ENCODE measurements around the gene SNX2. TPM values are rescaled to one million over a fixed set of nuclear protein-coding genes. Genes with fewer than 3 reads are reported as not detected.

SNX2 gene
- total and polyA plus RNA-seq, 8 donors: 11.4 to 42.9 (median 30.2) TPM

DNA sequence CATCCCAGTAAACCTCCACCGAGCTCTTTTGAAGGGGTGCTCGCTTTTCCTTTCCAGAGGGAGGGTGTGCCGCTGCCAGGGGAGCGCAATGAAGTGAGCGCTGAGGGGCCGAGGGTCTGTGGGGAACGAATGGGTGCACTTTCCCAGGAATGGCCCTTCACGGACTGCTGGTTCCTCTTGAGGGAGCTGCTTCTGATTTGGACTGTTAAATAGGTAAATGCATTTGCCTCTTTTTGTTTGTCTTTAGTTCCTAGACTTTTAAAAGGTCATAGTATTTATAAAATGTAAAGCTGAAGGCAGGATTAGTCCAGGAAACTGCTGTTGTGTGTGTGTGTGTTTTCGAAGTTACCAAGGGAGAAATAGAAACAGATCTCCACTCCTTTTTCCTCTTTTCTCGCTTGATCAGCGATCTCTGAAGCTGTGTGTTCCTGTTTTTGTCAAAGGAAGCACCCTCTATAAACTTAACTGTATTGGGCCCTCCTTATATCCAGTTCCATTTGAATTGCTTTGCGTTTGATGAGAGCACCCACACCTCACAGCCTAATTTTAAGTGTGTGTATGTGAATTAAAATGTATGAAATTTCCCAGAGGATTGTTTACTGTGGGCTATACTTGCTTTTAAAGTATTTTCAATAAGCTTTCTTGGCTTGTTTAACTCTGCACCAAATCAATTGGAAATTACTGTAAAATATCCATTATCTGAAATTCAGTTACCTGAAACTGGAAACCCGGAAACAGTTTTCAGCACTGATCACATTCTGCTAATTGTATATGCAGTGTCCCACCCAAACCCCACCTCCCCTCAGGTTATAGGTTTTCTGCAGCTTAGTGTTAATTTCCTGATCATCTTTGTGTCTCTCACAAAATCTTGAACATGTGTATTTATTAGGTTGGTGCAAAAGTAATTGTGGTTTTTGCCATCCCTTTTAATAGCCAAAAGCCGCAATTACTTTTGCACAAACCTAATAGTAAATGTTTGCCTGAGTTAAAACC is 966 bp downstream of the SNX2 start:
- no peaks in the 10 kb centered on the region for H3K27me3 ChIP-seq
- no peaks in the 10 kb centered on the region for H3K9me3 ChIP-seq
- intact Hi-C loops (cut with DNase I): no loop called here
- H3K27ac ChIP-seq: peak overlapping the region; percentile 59 to 87 (median 75)
- peaks cover 0 to 18% (median 10%) of the 10 kb centered on the region in 3 donors for H3K4me1 ChIP-seq
- ATAC-seq (peak; percentile 29 to 41 (median 36)), FAIRE-seq (no peak), DNase-seq (peak in 1 of 6 donors; percentile 8)
- no peaks in the 10 kb centered on the region for H3K36me3 ChIP-seq
- TF ChIP-seq, protein P1, sequence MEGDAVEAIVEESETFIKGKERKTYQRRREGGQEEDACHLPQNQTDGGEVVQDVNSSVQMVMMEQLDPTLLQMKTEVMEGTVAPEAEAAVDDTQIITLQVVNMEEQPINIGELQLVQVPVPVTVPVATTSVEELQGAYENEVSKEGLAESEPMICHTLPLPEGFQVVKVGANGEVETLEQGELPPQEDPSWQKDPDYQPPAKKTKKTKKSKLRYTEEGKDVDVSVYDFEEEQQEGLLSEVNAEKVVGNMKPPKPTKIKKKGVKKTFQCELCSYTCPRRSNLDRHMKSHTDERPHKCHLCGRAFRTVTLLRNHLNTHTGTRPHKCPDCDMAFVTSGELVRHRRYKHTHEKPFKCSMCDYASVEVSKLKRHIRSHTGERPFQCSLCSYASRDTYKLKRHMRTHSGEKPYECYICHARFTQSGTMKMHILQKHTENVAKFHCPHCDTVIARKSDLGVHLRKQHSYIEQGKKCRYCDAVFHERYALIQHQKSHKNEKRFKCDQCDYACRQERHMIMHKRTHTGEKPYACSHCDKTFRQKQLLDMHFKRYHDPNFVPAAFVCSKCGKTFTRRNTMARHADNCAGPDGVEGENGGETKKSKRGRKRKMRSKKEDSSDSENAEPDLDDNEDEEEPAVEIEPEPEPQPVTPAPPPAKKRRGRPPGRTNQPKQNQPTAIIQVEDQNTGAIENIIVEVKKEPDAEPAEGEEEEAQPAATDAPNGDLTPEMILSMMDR (IDR thresholded peaks at IDR 0.05): no peak
- 2 to 3% methylated on average over 14 of the region's 14 CpGs for WGBS, 2 donors
- H3K4me3 ChIP-seq: peak overlapping the region; percentile 79 to 88 (median 85)

DNA sequence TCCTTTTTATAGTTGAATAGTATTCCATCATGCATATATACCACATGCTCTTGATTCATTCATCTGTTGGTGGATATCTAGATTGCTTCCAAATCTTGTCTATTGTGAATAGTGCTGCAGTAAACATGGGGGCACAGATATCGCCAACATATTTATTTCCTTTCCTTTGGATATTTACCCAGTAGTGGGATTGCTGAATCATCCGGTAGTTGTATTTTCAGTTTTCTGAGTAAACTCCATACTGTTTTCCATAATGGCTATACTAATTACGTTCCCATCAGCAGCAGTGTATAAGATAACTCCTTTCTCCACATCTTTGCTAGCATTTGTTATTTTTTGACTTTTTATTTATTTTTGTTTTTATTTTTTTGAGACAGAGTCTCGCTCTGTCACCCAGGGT is 3.3 kb downstream of the SNX2 start:
- peaks cover 0 to 18% (median 10%) of the 10 kb centered on the region in 3 donors for H3K4me1 ChIP-seq
- no peak overlapping the region for H3K27ac ChIP-seq
- intact Hi-C loops (cut with DNase I): no loop called here
- H3K36me3 ChIP-seq: no peaks in the 10 kb centered on the region
- DNase-seq (no peak), FAIRE-seq (no peak), ATAC-seq (no peak)
- no peaks in the 10 kb centered on the region for H3K27me3 ChIP-seq
- WGBS, 2 donors: 98 to 99% methylated on average over 4 of the region's 4 CpGs
- TF ChIP-seq, protein P1 (IDR thresholded peaks at IDR 0.05): no peak
- no peak overlapping the region for H3K4me3 ChIP-seq
- no peaks in the 10 kb centered on the region for H3K9me3 ChIP-seq

DNA sequence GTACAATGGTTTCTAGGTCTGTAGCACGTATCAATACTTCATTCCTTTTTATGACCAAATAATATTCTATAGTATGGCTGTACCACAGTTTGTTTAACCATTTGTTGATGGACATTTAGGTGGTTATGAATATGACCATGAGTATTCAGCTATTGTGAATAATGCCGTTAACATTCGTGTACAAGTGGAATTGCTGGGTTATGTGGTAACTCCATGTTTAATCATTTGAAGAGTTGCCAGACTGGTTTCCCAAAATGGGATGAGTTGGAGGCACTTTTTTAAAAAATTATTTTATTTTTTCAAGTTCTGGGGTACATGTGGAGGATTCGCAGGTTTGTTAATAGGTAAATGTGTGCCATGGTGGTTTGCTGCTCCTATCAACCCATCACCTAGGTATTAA is 4.6 kb downstream of the SNX2 start:
- intact Hi-C loops (cut with DNase I): no loop called here
- no peak overlapping the region for H3K4me3 ChIP-seq
- no peak for DNase-seq
- WGBS, 2 donors: 84 to 87% methylated on average over 4 of the region's 4 CpGs
- H3K27me3 ChIP-seq: no peaks in the 10 kb centered on the region
- H3K27ac ChIP-seq: no peak overlapping the region
- TF ChIP-seq, protein P1 (IDR thresholded peaks at IDR 0.05): no peak
- H3K4me1 ChIP-seq: peaks cover 0 to 18% (median 10%) of the 10 kb centered on the region in 3 donors
- ATAC-seq: no peak
- no peaks in the 10 kb centered on the region for H3K36me3 ChIP-seq
- H3K9me3 ChIP-seq: no peaks in the 10 kb centered on the region
- no peak for FAIRE-seq

DNA sequence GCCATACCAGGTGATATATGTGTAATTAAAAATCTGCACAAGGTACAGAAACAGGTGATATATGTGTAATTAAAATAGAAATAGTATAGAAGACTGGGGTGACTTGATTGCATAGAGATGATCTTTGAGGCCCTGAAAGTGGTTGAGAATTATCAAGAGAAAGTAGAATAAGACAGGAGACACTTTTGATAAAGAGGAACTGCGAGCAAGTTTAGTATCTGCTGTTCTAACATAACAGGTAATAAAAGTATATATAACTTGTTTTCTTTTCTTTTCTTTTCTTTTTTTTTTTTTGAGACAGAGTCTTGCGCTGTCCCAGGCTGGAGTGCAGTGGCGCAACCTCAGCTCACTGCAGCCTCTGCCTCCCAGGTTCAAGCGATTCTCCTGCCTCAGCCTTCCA is 5.4 kb downstream of the SNX2 start:
- WGBS, 2 donors: 95 to 100% methylated on average over 4 of the region's 4 CpGs
- H3K27ac ChIP-seq: no peak overlapping the region
- TF ChIP-seq, protein P1 (IDR thresholded peaks at IDR 0.05): no peak

DNA sequence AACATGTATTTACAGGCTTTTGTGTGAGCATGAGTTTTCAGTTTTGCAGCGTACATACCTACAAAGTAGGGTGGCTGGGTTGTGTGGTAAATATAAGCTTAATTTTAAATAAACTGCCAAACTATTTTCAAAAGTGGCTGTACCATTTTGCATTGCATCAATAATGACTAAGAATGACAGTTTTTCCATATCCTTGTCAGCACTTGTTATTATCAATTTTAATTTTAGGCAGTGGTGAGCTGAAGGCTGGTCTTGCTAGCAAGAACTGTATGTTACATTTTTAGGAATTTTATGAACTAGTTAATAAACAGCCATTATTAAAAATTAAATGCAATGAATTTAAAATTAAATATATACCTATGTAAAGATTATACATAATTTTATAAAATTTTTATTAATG is 6.6 kb downstream of the SNX2 start:
- H3K27ac ChIP-seq: no peak overlapping the region
- WGBS, 2 donors: 0 to 100% methylated on average over 1 of the region's 1 CpG
- intact Hi-C loops (cut with DNase I): no loop called here
- no peak for ATAC-seq
- TF ChIP-seq, protein P1 (IDR thresholded peaks at IDR 0.05): no peak
- H3K9me3 ChIP-seq: no peaks in the 10 kb centered on the region
- FAIRE-seq: no peak
- no peak for DNase-seq
- no peaks in the 10 kb centered on the region for H3K36me3 ChIP-seq
- H3K27me3 ChIP-seq: no peaks in the 10 kb centered on the region
- no peak overlapping the region for H3K4me3 ChIP-seq
- H3K4me1 ChIP-seq: peaks cover 0 to 18% (median 10%) of the 10 kb centered on the region in 3 donors

More for the DNA sequence above, 5.4 kb downstream of the SNX2 start:
- intact Hi-C loops (cut with DNase I): no loop called here
- Histone ChIP-seq H3K36me3 (no peaks in the 10 kb centered on the region), H3K27me3 (no peaks in the 10 kb centered on the region), H3K4me3 (no peak overlapping the region), H3K4me1 (peaks cover 0 to 18% (median 10%) of the 10 kb centered on the region in 3 donors), H3K9me3 (no peaks in the 10 kb centered on the region)
- no peak for DNase-seq
- FAIRE-seq: no peak
- no peak for ATAC-seq
